Upper lobe of left lung (tissue), 4 donors: ENCODE results near the gene EXOC1.

ENCODE experiments used
- EP300 ChIP-seq, 4 donors: sonication (generic); formaldehyde crosslinking; IDR thresholded peaks; one replicate each; pipeline ENCODE4 v1.5.1; 2017; ENCODE audit warnings: antibody characterized with exemption in 4 of 4, control low read depth in 2 of 4
- POLR2AphosphoS5 ChIP-seq, 2 donors: sonication (generic); formaldehyde crosslinking; IDR thresholded peaks; one replicate each; pipeline ENCODE4 v1.5.1; 2017; ENCODE audit warnings: antibody characterized with exemption in 2 of 2
- TF ChIP-seq, protein P1 (sequence below), 6 experiments: fragments of 450-650 bp in 4 of 6; fragments of 200-600 bp in 2 of 6; sonication (generic) in 2 of 6; IDR thresholded peaks; one replicate each; pipeline ENCODE4 v1.5.1; 2016 to 2019; ENCODE audit warnings: antibody characterized with exemption in 6 of 6

DNA sequence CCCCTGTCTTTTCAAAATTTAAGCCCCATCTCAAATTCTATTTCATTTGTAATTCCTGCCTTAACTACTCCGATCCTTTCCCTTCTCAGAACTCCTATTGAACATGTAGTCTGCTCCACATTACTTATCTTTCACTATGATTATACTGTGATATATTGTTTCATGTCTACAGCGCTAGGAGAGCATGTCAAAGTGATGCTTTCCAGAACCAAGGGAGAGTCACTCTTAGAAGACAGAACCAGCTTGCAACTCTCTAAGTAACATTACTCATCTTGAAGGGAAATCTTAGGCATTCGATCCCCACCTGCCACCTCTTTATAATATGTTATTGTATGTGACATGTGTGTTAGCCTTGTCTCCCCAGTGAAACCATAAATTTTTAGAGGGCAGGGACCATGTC is 23.4 kb upstream of the EXOC1 start:
- TF ChIP-seq, protein P1, sequence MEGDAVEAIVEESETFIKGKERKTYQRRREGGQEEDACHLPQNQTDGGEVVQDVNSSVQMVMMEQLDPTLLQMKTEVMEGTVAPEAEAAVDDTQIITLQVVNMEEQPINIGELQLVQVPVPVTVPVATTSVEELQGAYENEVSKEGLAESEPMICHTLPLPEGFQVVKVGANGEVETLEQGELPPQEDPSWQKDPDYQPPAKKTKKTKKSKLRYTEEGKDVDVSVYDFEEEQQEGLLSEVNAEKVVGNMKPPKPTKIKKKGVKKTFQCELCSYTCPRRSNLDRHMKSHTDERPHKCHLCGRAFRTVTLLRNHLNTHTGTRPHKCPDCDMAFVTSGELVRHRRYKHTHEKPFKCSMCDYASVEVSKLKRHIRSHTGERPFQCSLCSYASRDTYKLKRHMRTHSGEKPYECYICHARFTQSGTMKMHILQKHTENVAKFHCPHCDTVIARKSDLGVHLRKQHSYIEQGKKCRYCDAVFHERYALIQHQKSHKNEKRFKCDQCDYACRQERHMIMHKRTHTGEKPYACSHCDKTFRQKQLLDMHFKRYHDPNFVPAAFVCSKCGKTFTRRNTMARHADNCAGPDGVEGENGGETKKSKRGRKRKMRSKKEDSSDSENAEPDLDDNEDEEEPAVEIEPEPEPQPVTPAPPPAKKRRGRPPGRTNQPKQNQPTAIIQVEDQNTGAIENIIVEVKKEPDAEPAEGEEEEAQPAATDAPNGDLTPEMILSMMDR (IDR thresholded peaks at IDR 0.05), result no peak
- no peak for TF ChIP-seq EP300 (IDR thresholded peaks at IDR 0.05)
- no peak for TF ChIP-seq POLR2AphosphoS5 (IDR thresholded peaks at IDR 0.05)
